Left cardiac atrium (tissue), 4 donors: ENCODE measurements around the gene ILDR2. TPM values are rescaled to one million over a fixed set of nuclear protein-coding genes. Genes with fewer than 3 reads are reported as not detected.
"Not testable (repeated sequence)": the region's sequence is repeated elsewhere in the genome, so short reads cannot be mapped to it uniquely, and the experiment has no call there.

Experiments used
- ATAC-seq, 2 donors: fragments of 200-7000 bp; cut with Tn5 transposase; one replicate each; pipeline ENCODE4 v1.9.1; 2020; ENCODE audit warnings: mild to moderate bottlenecking in 2 of 2, moderate library complexity in 2 of 2
- DNase-seq: peaks from one replicate; pipeline ENCODE4 v3.0.0-alpha.2; 2020
- intact Hi-C, 2 donors: fragments of 100-400 bp; cut with DNase I; formaldehyde crosslinking; loops; one replicate each; pipeline versions ENCODE4 v1.14.1 to v1.15.1; 2022 to 2023
- total RNA-seq, 2 donors: library from RNA; stranded (reverse); fragmentation: NEBNext Ultra II Directional; extraction: Animal tissue kit (Norgen Biotek cat#: 25700); gene quantifications; one replicate each; pipeline ENCODE4 v1.2.1, GENCODE V29; 2021
- donor health status: DM: no; HTN: yes; CAD: no.
- donor health status: DM: no; HTN: yes; CAD: no; lungs with severe emphysema.
- donor health status: DM: yes; HTN: yes; CAD: no.
- donor health status: Dilated cardiomyopathy.

ILDR2 gene
- total RNA-seq, 2 donors from 2014 or later = 3.2 to 7.3 TPM

- DNase-seq (no peak), ATAC-seq (no peak)
- intact Hi-C loops = loop anchor here in 1 of 2 donors (5.0 kb wide), 1 partner anchor 154 kb away; no protein-coding TSS in a partner anchor
These were observed 72.1 kb downstream of the ILDR2 start for GRCh38 chr1:166903232-166903631.

GRCh38 chr1:166902279-166902678, 73.1 kb downstream of the ILDR2 start:
- ATAC-seq (peak in 1 of 2 donors; percentile 70), DNase-seq (no peak)
- intact Hi-C loops = loop anchor here in 1 of 2 donors (5.0 kb wide), 1 partner anchor 155 kb away; no protein-coding TSS in a partner anchor

GRCh38 chr1:166900987-166901386, 74.4 kb downstream of the ILDR2 start:
- no peak for ATAC-seq
- no peak for DNase-seq
- intact Hi-C loops = loop anchor here in 1 of 2 donors (5.0 kb wide), 1 partner anchor 156 kb away; no protein-coding TSS in a partner anchor

- intact Hi-C loops = loop anchor here in 1 of 2 donors (5.0 kb wide), 1 partner anchor 158 kb away; no protein-coding TSS in a partner anchor
- DNase-seq = no peak
- ATAC-seq = no peak
These were observed 75.6 kb downstream of the ILDR2 start for GRCh38 chr1:166899769-166900168.

GRCh38 chr1:166895766-166896165, 79.6 kb downstream of the ILDR2 start:
- no peak for ATAC-seq
- DNase-seq = no peak
- intact Hi-C loops = no loop called here

GRCh38 chr1:166889776-166890175, 85.6 kb downstream of the ILDR2 start:
- ATAC-seq (no peak), DNase-seq (no peak)
- intact Hi-C loops = no loop called here

GRCh38 chr1:166888373-166889111, 86.8 kb downstream of the ILDR2 start:
- no peak for DNase-seq
- no peak for ATAC-seq
- intact Hi-C loops = no loop called here

- DNase-seq (no peak), ATAC-seq (no peak)
- intact Hi-C loops = loop anchor here in 1 of 2 donors (1.0 kb wide), 1 partner anchor 174 kb away; no protein-coding TSS in a partner anchor
These were observed 90.4 kb downstream of the ILDR2 start for GRCh38 chr1:166884971-166885370.

GRCh38 chr1:166884040-166884642, 91.2 kb downstream of the ILDR2 start:
- intact Hi-C loops = loop anchor here in 1 of 2 donors (1.0 kb wide), 1 partner anchor 175 kb away; no protein-coding TSS in a partner anchor
- DNase-seq (peak; percentile 51), ATAC-seq (peak; percentile 90)

- no peak for ATAC-seq
- DNase-seq = no peak
- intact Hi-C loops = no loop called here
These were observed 92.4 kb downstream of the ILDR2 start for GRCh38 chr1:166882893-166883292.

- intact Hi-C loops, DNase-seq, ATAC-seq: not testable (repeated sequence)
These were observed 97.0 kb downstream of the ILDR2 start for GRCh38 chr1:166878173-166878917.

- intact Hi-C loops = no loop called here
- ATAC-seq (no peak), DNase-seq (no peak)
These were observed 98.9 kb downstream of the ILDR2 start for GRCh38 chr1:166876540-166876838.

- intact Hi-C loops = no loop called here
- DNase-seq = peak; percentile 99
- peak; percentile 97 to 98 for ATAC-seq
These were observed 99.4 kb downstream of the ILDR2 start, which contains the start of gene TADA1 for GRCh38 chr1:166875734-166876539. Gene TADA1, minus strand, starts transcription at chr1:166876264. Its CDS starts 31 bp downstream, at chr1:166876233.

- no peak for ATAC-seq
- intact Hi-C loops = no loop called here
- DNase-seq = no peak
These were observed 100.0 kb downstream of the ILDR2 start for GRCh38 chr1:166875302-166875733.

- intact Hi-C loops = no loop called here
- ATAC-seq = no peak
- no peak for DNase-seq
These were observed 100.9 kb downstream of the ILDR2 start for GRCh38 chr1:166874464-166874863.

GRCh38 chr1:166870584-166870983, 104.8 kb downstream of the ILDR2 start:
- DNase-seq = no peak
- intact Hi-C loops = no loop called here
- no peak for ATAC-seq

GRCh38 chr1:166869318-166870099, 105.8 kb downstream of the ILDR2 start:
- ATAC-seq = no peak
- intact Hi-C loops = no loop called here
- no peak for DNase-seq

- intact Hi-C loops = no loop called here
These were observed 106.7 kb downstream of the ILDR2 start for GRCh38 chr1:166868639-166869038.

More at GRCh38 chr1:166868639-166869038, 106.7 kb downstream of the ILDR2 start:
- ATAC-seq = no peak
- DNase-seq = no peak
